Parathyroid adenoma (tissue), 2 donors: ENCODE measurements around the gene GTF3C5.

Source experiments
- H2AFZ ChIP-seq: fragments of 300-600 bp; sonication (generic); one replicate; pipeline ENCODE4 v1.7.0; 2017; ENCODE audit warnings: antibody characterized with exemption, mild to moderate bottlenecking
- H3K27ac ChIP-seq: fragments of 300-600 bp; sonication (generic); one replicate; pipeline ENCODE4 v1.7.0; 2017
- H3K27me3 ChIP-seq: fragments of 300-600 bp; sonication (generic); one replicate; pipeline ENCODE4 v1.7.0; 2017; ENCODE audit warnings: low read length; ENCODE audit not compliant: control insufficient read depth, insufficient read depth
- H3K36me3 ChIP-seq: fragments of 300-600 bp; sonication (generic); one replicate; pipeline ENCODE4 v1.7.0; 2017; ENCODE audit warnings: low read length; ENCODE audit not compliant: control insufficient read depth, insufficient read depth
- H3K4me1 ChIP-seq: fragments of 300-600 bp; sonication (generic); one replicate; pipeline ENCODE4 v1.7.0; 2017; ENCODE audit warnings: control low read depth
- H3K4me2 ChIP-seq: fragments of 300-600 bp; sonication (generic); one replicate; pipeline ENCODE4 v1.7.0; 2017; ENCODE audit warnings: low read length
- H3K4me3 ChIP-seq: fragments of 300-600 bp; sonication (generic); one replicate; pipeline ENCODE4 v1.7.0; 2017; ENCODE audit warnings: low read depth, low read length
- H3K79me2 ChIP-seq: fragments of 300-600 bp; sonication (generic); one replicate; pipeline ENCODE4 v1.7.0; 2017; ENCODE audit warnings: control low read depth
- H3K9ac ChIP-seq: fragments of 300-600 bp; sonication (generic); one replicate; pipeline ENCODE4 v1.7.0; 2017; ENCODE audit warnings: mild to moderate bottlenecking
- H3K9me3 ChIP-seq: fragments of 300-600 bp; sonication (generic); one replicate; pipeline ENCODE4 v1.7.0; 2017; ENCODE audit warnings: low read length; ENCODE audit not compliant: control insufficient read depth
- TF ChIP-seq, protein P1 (sequence below): fragments of 300-600 bp; sonication (generic); IDR thresholded peaks from one replicate; pipeline ENCODE4 v1.7.0; 2017; ENCODE audit warnings: antibody characterized with exemption, mild to moderate bottlenecking
- donor health status: primary hyperparathyroidism.

The GTF3C5 gene

GRCh38 chr9:132991351-132992300, 39.2 kb upstream of the GTF3C5 start:
- Histone ChIP-seq H2AFZ (no peak overlapping the region), H3K9ac (no peak overlapping the region), H3K4me2 (no peak overlapping the region), H3K27me3 (no peaks in the 10 kb centered on the region), H3K4me3 (no peak overlapping the region), H3K79me2 (no peaks in the 10 kb centered on the region), H3K36me3 (no peaks in the 10 kb centered on the region), H3K27ac (no peak overlapping the region), H3K4me1 (no peaks in the 10 kb centered on the region), H3K9me3 (no peaks in the 10 kb centered on the region)
- TF ChIP-seq, protein P1, sequence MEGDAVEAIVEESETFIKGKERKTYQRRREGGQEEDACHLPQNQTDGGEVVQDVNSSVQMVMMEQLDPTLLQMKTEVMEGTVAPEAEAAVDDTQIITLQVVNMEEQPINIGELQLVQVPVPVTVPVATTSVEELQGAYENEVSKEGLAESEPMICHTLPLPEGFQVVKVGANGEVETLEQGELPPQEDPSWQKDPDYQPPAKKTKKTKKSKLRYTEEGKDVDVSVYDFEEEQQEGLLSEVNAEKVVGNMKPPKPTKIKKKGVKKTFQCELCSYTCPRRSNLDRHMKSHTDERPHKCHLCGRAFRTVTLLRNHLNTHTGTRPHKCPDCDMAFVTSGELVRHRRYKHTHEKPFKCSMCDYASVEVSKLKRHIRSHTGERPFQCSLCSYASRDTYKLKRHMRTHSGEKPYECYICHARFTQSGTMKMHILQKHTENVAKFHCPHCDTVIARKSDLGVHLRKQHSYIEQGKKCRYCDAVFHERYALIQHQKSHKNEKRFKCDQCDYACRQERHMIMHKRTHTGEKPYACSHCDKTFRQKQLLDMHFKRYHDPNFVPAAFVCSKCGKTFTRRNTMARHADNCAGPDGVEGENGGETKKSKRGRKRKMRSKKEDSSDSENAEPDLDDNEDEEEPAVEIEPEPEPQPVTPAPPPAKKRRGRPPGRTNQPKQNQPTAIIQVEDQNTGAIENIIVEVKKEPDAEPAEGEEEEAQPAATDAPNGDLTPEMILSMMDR = no peak

GRCh38 chr9:132993511-132993939, 37.3 kb upstream of the GTF3C5 start:
- H3K4me2 ChIP-seq = no peak overlapping the region
- TF ChIP-seq, protein P1 = no peak
- no peak overlapping the region for H3K9ac ChIP-seq
- H3K27me3 ChIP-seq = no peaks in the 10 kb centered on the region
- H3K27ac ChIP-seq = no peak overlapping the region
- no peaks in the 10 kb centered on the region for H3K36me3 ChIP-seq
- H3K9me3 ChIP-seq = no peaks in the 10 kb centered on the region
- H3K4me3 ChIP-seq = no peak overlapping the region
- no peak overlapping the region for H2AFZ ChIP-seq
- H3K4me1 ChIP-seq = no peaks in the 10 kb centered on the region
- H3K79me2 ChIP-seq = no peaks in the 10 kb centered on the region

- H3K27me3 ChIP-seq = no peaks in the 10 kb centered on the region
- no peaks in the 10 kb centered on the region for H3K9me3 ChIP-seq
- H3K9ac ChIP-seq = no peak overlapping the region
- H3K27ac ChIP-seq = no peak overlapping the region
- H3K79me2 ChIP-seq = no peaks in the 10 kb centered on the region
- H3K4me1 ChIP-seq = no peaks in the 10 kb centered on the region
- H3K36me3 ChIP-seq = no peaks in the 10 kb centered on the region
- no peak overlapping the region for H3K4me3 ChIP-seq
- H3K4me2 ChIP-seq = no peak overlapping the region
- H2AFZ ChIP-seq = no peak overlapping the region
- TF ChIP-seq, protein P1 = no peak
Observed at GRCh38 chr9:132994410-132995120, 36.2 kb upstream of the GTF3C5 start.

- Histone ChIP-seq H3K9ac (no peak overlapping the region), H2AFZ (no peak overlapping the region), H3K36me3 (no peaks in the 10 kb centered on the region), H3K4me3 (no peak overlapping the region), H3K4me1 (no peaks in the 10 kb centered on the region), H3K27ac (no peak overlapping the region), H3K79me2 (no peaks in the 10 kb centered on the region), H3K4me2 (no peak overlapping the region), H3K27me3 (no peaks in the 10 kb centered on the region), H3K9me3 (no peaks in the 10 kb centered on the region)
- TF ChIP-seq, protein P1 = no peak
Observed at GRCh38 chr9:132995121-132995420, 35.7 kb upstream of the GTF3C5 start.
